ENCODE data around the gene LRIG3. TPM values are rescaled to one million over a fixed set of nuclear protein-coding genes. Genes with fewer than 3 reads are reported as not detected.

The LRIG3 gene
- total RNA-seq, 2 donors from 2014 or later, result 78.4 to 79.9 TPM

GRCh38 chr12:58930770-58931324, 10.5 kb upstream of the LRIG3 start:
- no peaks in the 10 kb centered on the region for H3K36me3 ChIP-seq

GRCh38 chr12:58927120-58927519, 6.8 kb upstream of the LRIG3 start:
- no peak overlapping the region for H3K4me3 ChIP-seq
- H3K27me3 ChIP-seq, result no peaks in the 10 kb centered on the region
- no peaks in the 10 kb centered on the region for H3K36me3 ChIP-seq
- intact Hi-C loops (cut with DNase I), result no loop called here
- no peak for DNase-seq
- no peak overlapping the region for H3K9ac ChIP-seq (ENCODE audit: low read depth in 2 of 2, low read length in 2 of 2)
- no peak overlapping the region for H3K27ac ChIP-seq
- no peaks in the 10 kb centered on the region for H3K9me3 ChIP-seq
- peaks cover 3% of the 10 kb centered on the region for H3K4me1 ChIP-seq
- TF ChIP-seq, protein P1, sequence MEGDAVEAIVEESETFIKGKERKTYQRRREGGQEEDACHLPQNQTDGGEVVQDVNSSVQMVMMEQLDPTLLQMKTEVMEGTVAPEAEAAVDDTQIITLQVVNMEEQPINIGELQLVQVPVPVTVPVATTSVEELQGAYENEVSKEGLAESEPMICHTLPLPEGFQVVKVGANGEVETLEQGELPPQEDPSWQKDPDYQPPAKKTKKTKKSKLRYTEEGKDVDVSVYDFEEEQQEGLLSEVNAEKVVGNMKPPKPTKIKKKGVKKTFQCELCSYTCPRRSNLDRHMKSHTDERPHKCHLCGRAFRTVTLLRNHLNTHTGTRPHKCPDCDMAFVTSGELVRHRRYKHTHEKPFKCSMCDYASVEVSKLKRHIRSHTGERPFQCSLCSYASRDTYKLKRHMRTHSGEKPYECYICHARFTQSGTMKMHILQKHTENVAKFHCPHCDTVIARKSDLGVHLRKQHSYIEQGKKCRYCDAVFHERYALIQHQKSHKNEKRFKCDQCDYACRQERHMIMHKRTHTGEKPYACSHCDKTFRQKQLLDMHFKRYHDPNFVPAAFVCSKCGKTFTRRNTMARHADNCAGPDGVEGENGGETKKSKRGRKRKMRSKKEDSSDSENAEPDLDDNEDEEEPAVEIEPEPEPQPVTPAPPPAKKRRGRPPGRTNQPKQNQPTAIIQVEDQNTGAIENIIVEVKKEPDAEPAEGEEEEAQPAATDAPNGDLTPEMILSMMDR (IDR thresholded peaks at IDR 0.05), result no peak

More at GRCh38 chr12:58930770-58931324, 10.5 kb upstream of the LRIG3 start:
- DNase-seq, result no peak
- intact Hi-C loops (cut with DNase I), result no loop called here
- no peak overlapping the region for H3K27ac ChIP-seq
- H3K27me3 ChIP-seq, result no peaks in the 10 kb centered on the region
- no peak overlapping the region for H3K4me3 ChIP-seq
- H3K9ac ChIP-seq (ENCODE audit: low read depth in 2 of 2, low read length in 2 of 2), result no peak overlapping the region
- H3K9me3 ChIP-seq, result no peaks in the 10 kb centered on the region
- TF ChIP-seq, protein P1 (IDR thresholded peaks at IDR 0.05), result no peak
- no peaks in the 10 kb centered on the region for H3K4me1 ChIP-seq

DNA sequence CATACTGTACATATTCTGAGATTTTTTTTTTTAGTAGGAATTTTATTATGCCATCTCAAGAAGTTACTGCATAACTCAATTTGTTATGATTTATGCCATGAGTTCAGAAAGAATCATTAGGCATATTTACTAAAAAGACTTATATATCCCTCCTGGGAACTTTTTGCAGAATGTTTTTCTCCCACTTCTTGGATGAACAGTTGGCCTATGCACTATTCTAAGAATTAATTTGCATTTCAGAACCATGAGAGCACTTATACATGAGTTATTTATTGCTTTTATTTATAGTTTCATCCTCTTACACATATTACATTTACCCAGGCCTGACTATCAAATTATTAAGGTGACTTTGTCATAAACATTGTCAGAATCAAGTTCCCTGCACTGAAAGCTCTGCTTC, 6.3 kb upstream of the LRIG3 start:
- Histone ChIP-seq H3K9ac (ENCODE audit: low read depth in 2 of 2, low read length in 2 of 2) (no peak overlapping the region), H3K9me3 (no peaks in the 10 kb centered on the region), H3K27ac (peak overlapping the region; percentile 80), H3K36me3 (no peaks in the 10 kb centered on the region), H3K4me3 (no peak overlapping the region), H3K27me3 (no peaks in the 10 kb centered on the region), H3K4me1 (peaks cover 3% of the 10 kb centered on the region)
- TF ChIP-seq, protein P1 (IDR thresholded peaks at IDR 0.05), result no peak
- DNase-seq, result no peak
- intact Hi-C loops (cut with DNase I), result no loop called here

GRCh38 chr12:58925751-58926150, 5.4 kb upstream of the LRIG3 start:
- Histone ChIP-seq H3K4me3 (no peak overlapping the region), H3K27ac (peak overlapping the region; percentile 80), H3K36me3 (no peaks in the 10 kb centered on the region), H3K9me3 (no peaks in the 10 kb centered on the region), H3K9ac (ENCODE audit: low read depth in 2 of 2, low read length in 2 of 2) (peak overlapping the region in 1 of 2 donors; percentile 42), H3K27me3 (no peaks in the 10 kb centered on the region), H3K4me1 (peaks cover 3% of the 10 kb centered on the region)
- TF ChIP-seq, protein P1 (IDR thresholded peaks at IDR 0.05), result no peak
- no peak for DNase-seq
- intact Hi-C loops (cut with DNase I), result no loop called here

DNA sequence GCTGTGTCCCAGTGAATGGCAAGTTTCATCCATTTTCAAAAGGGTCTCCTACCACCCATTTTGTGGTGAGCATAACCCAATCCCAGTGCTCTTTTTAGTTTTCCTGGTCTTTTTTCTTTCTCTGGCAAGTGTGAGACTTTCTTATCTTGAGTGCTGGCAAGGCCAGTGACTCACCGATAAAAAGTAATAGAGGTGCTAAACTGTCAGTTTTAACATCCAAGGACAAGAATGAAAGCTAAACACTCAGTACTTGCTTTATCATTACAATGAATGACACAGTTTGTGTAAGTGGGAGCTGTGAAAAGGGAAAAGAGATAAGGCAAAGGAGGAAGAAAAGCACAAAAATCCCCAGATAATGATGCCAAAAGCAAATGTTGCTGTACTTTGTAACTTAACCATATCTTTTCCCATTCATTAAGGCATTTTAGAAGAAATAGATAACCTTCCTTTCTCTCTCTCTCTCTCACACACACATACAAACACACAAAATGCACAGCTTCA, 4.9 kb upstream of the LRIG3 start:
- no peaks in the 10 kb centered on the region for H3K36me3 ChIP-seq
- intact Hi-C loops (cut with DNase I), result no loop called here
- peaks cover 3% of the 10 kb centered on the region for H3K4me1 ChIP-seq
- peak overlapping the region in 1 of 2 donors; percentile 42 for H3K9ac ChIP-seq (ENCODE audit: low read depth in 2 of 2, low read length in 2 of 2)
- TF ChIP-seq, protein P1 (IDR thresholded peaks at IDR 0.05), result no peak
- peak overlapping the region; percentile 80 for H3K27ac ChIP-seq
- no peaks in the 10 kb centered on the region for H3K27me3 ChIP-seq
- no peak overlapping the region for H3K4me3 ChIP-seq
- H3K9me3 ChIP-seq, result no peaks in the 10 kb centered on the region
- DNase-seq, result peak; percentile 47

Measured in colonic mucosa (tissue), 4 donors.